GM15510 (cell line): ENCODE results near the gene RRAS2.

Source experiments
- POLR2A ChIP-seq: IDR thresholded peaks from 3 replicates; pipeline ENCODE4 v1.6.1; 2011; ENCODE audit warnings: borderline replicate concordance; ENCODE audit not compliant: insufficient read length; ENCODE audit errors: extremely low read depth

Gene RRAS2

GRCh38 chr11:14350215-14350614 lies 8.8 kb downstream of the RRAS2 start:
- no peak for TF ChIP-seq POLR2A

- TF ChIP-seq POLR2A = no peak
Measured at GRCh38 chr11:14347991-14348390, 11.0 kb downstream of the RRAS2 start.

- TF ChIP-seq POLR2A = no peak
Measured at GRCh38 chr11:14347494-14347893, 11.5 kb downstream of the RRAS2 start.

- TF ChIP-seq POLR2A = no peak
Measured at GRCh38 chr11:14346303-14346955, 12.6 kb downstream of the RRAS2 start.

- TF ChIP-seq POLR2A = no peak
Measured at GRCh38 chr11:14345668-14346067, 13.3 kb downstream of the RRAS2 start.

GRCh38 chr11:14342906-14343305 lies 16.1 kb downstream of the RRAS2 start:
- no peak for TF ChIP-seq POLR2A

- TF ChIP-seq POLR2A = no peak
Measured at GRCh38 chr11:14341968-14342367, 17.0 kb downstream of the RRAS2 start.

- no peak for TF ChIP-seq POLR2A
Measured at GRCh38 chr11:14340721-14341120, 18.3 kb downstream of the RRAS2 start.

GRCh38 chr11:14339356-14339755 lies 19.6 kb downstream of the RRAS2 start:
- TF ChIP-seq POLR2A = no peak

GRCh38 chr11:14336507-14337503 lies 22.2 kb downstream of the RRAS2 start:
- no peak for TF ChIP-seq POLR2A

- TF ChIP-seq POLR2A = no peak
Measured at GRCh38 chr11:14335712-14336111, 23.3 kb downstream of the RRAS2 start.

GRCh38 chr11:14334893-14335292 lies 24.1 kb downstream of the RRAS2 start:
- no peak for TF ChIP-seq POLR2A

GRCh38 chr11:14334192-14334591 lies 24.8 kb downstream of the RRAS2 start:
- no peak for TF ChIP-seq POLR2A

- no peak for TF ChIP-seq POLR2A
Measured at GRCh38 chr11:14331476-14332136, 27.4 kb downstream of the RRAS2 start.

GRCh38 chr11:14330881-14331280 lies 28.1 kb downstream of the RRAS2 start:
- TF ChIP-seq POLR2A = no peak
